SH-SY5Y (cell line): ENCODE data around the gene MSH2.

Experiments used
- GATA2 ChIP-seq: IDR thresholded peaks from 2 replicates; pipeline ENCODE4 v1.6.1; 2011; ENCODE audit warnings: mild to moderate bottlenecking, low read depth, low read length
- GATA3 ChIP-seq: IDR thresholded peaks from 2 replicates; pipeline ENCODE4 v1.6.1; 2011; ENCODE audit warnings: low read depth, mild to moderate bottlenecking, low read length, moderate library complexity

The MSH2 gene

GRCh38 chr2:47530105-47530760, 127.3 kb downstream of the MSH2 start:
- TF ChIP-seq GATA3 (no peak), GATA2 (no peak)

- TF ChIP-seq GATA3 (no peak), GATA2 (no peak)
Observed at GRCh38 chr2:47531378-47532042, 128.6 kb downstream of the MSH2 start.
